SK-N-MC (cell line): ENCODE data around the gene TRRAP.

ENCODE experiments used
- EZH2 ChIP-seq: fragments of 200-600 bp; sonication (generic); IDR thresholded peaks from one replicate; pipeline ENCODE4 v1.6.1; 2017; ENCODE audit warnings: antibody characterized with exemption
- POLR2AphosphoS5 ChIP-seq: IDR thresholded peaks from 2 replicates; pipeline ENCODE4 v1.6.1; 2012; ENCODE audit warnings: mild to moderate bottlenecking, low read depth, low read length, borderline replicate concordance

GRCh38 chr7:98848918-98849317 lies 29.4 kb upstream of the TRRAP start:
- no peak for TF ChIP-seq EZH2
- TF ChIP-seq POLR2AphosphoS5, result no peak
